Measurements from ENCODE around the gene DENND2A.

DNA sequence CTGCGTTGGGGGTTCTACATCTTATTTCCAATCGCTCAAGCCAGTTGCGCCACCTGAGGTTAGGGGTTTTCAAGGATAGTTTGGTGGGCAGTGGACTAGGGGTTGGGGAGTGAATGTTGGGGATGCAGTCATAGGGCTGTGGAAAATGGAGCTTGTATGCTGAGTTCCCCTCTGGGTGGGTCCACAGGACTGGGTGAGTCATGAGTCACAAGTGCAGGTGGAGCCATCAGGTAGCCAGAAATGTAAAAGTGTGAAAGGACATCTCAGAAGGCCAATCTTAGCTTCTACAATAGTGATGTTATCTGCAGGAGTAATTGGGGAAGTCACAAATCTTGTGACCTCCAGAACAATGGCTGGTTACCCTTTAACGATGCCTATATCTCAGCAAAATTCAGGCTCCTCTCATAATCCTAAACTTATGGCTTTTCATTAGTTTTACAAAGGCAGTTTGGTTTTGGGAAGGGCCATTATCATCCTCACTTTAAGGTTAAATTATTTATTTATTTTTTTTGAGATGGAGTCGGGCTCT, 143.3 kb downstream of the DENND2A start:
- no peak for TF ChIP-seq POLR2A (IDR thresholded peaks at IDR 0.05)
- TF ChIP-seq POLR2AphosphoS5 (IDR thresholded peaks at IDR 0.05) = no peak
- TF ChIP-seq, protein P1, sequence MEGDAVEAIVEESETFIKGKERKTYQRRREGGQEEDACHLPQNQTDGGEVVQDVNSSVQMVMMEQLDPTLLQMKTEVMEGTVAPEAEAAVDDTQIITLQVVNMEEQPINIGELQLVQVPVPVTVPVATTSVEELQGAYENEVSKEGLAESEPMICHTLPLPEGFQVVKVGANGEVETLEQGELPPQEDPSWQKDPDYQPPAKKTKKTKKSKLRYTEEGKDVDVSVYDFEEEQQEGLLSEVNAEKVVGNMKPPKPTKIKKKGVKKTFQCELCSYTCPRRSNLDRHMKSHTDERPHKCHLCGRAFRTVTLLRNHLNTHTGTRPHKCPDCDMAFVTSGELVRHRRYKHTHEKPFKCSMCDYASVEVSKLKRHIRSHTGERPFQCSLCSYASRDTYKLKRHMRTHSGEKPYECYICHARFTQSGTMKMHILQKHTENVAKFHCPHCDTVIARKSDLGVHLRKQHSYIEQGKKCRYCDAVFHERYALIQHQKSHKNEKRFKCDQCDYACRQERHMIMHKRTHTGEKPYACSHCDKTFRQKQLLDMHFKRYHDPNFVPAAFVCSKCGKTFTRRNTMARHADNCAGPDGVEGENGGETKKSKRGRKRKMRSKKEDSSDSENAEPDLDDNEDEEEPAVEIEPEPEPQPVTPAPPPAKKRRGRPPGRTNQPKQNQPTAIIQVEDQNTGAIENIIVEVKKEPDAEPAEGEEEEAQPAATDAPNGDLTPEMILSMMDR (IDR thresholded peaks at IDR 0.05) = no peak
